Upper lobe of left lung (tissue), 6 donors: ENCODE results near the gene PRKG1. TPM values are rescaled to one million over a fixed set of nuclear protein-coding genes. Genes with fewer than 3 reads are reported as not detected.

Experiments
- ATAC-seq, 2 donors: fragments of 200-7000 bp; cut with Tn5 transposase; one replicate each; pipeline ENCODE4 v1.9.1; 2022; ENCODE audit warnings: mild to moderate bottlenecking in 2 of 2, moderate library complexity in 2 of 2; ENCODE audit not compliant: low FRiP score in 2 of 2
- DNase-seq, 2 donors: peaks; one replicate each; pipeline ENCODE4 v3.0.0-alpha.2; 2019 to 2020
- H3K27ac ChIP-seq, 4 donors: fragments of 200-600 bp; sonication (generic); one replicate each; pipeline ENCODE4 v1.5.1; 2016 to 2019
- H3K27me3 ChIP-seq, 4 donors: fragments of 200-600 bp; sonication (generic); one replicate each; pipeline ENCODE4 v1.5.1; 2017 to 2019
- H3K36me3 ChIP-seq, 4 donors: fragments of 200-600 bp; sonication (generic); one replicate each; pipeline ENCODE4 v1.5.1; 2016 to 2019
- H3K4me1 ChIP-seq, 4 donors: fragments of 200-600 bp; sonication (generic); one replicate each; pipeline ENCODE4 v1.5.1; 2018 to 2019
- H3K4me3 ChIP-seq, 4 donors: fragments of 200-600 bp; sonication (generic); one replicate each; pipeline ENCODE4 v1.5.1; 2017 to 2019; ENCODE audit warnings: mild to moderate bottlenecking in 2 of 4, moderate library complexity in 1 of 4
- H3K9me3 ChIP-seq, 4 donors: fragments of 200-600 bp; sonication (generic); one replicate each; pipeline ENCODE4 v1.5.1; 2018 to 2019
- EP300 ChIP-seq, 4 donors: sonication (generic); formaldehyde crosslinking; IDR thresholded peaks; one replicate each; pipeline ENCODE4 v1.5.1; 2017; ENCODE audit warnings: antibody characterized with exemption in 4 of 4, control low read depth in 2 of 4
- POLR2A ChIP-seq, 4 donors: fragments of 450-650 bp; IDR thresholded peaks; one replicate each; pipeline ENCODE4 v1.5.1; 2016 to 2017; ENCODE audit warnings: antibody characterized with exemption in 4 of 4, mild to moderate bottlenecking in 2 of 4
- POLR2AphosphoS5 ChIP-seq, 2 donors: sonication (generic); formaldehyde crosslinking; IDR thresholded peaks; one replicate each; pipeline ENCODE4 v1.5.1; 2017; ENCODE audit warnings: antibody characterized with exemption in 2 of 2
- WGBS, 2 donors: methylation state at CpG; one replicate each; pipeline ENCODE4 v1.1.5; 2017 to 2018; 5-methylcytosine and 5-hydroxymethylcytosine counted together
- total RNA-seq, 6 donors: library from RNA; depleted of rRNA in 4 of 6; stranded (reverse); fragments of >200 nt in 4 of 6; gene quantifications; one replicate each; pipeline versions ENCODE4 v1.1.0 to v1.2.1, GENCODE V29; 2016 to 2021
- TF ChIP-seq, protein P1 (sequence below), 6 experiments: fragments of 450-650 bp in 4 of 6; fragments of 200-600 bp in 2 of 6; sonication (generic) in 2 of 6; IDR thresholded peaks; one replicate each; pipeline ENCODE4 v1.5.1; 2016 to 2019; ENCODE audit warnings: antibody characterized with exemption in 6 of 6
- donor health status: DM: no; HTN: no; CAD: no; lungs with moderate emphysema.
- donor health status: DM: no; HTN: yes; CAD: no; lungs with severe emphysema.

PRKG1 gene
- total RNA-seq, 6 donors from 2014 or later, result 12.9 to 43.0 (median 25.0) TPM

DNA sequence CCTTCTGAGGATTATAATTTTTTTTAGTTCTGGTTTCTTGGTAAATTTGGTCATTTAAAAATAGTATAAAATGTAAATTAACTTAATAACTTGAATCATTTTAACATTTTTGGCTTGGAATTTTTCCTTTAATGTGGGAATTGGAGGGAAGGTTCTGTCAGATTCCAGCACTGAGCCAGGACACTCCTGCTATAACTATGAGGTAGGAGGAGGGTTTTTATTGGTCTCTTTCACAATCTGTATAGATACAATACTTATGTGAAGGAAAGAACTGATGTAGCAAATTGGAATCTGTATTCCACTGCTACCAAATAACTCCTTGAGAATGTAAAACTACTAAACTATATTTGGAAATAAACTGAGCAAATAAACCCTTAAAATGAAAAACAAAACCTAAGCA, 3.2 kb downstream of the PRKG1 start:
- Histone ChIP-seq H3K4me3 (no peak overlapping the region), H3K27ac (no peak overlapping the region)
- no peak for ATAC-seq

DNA sequence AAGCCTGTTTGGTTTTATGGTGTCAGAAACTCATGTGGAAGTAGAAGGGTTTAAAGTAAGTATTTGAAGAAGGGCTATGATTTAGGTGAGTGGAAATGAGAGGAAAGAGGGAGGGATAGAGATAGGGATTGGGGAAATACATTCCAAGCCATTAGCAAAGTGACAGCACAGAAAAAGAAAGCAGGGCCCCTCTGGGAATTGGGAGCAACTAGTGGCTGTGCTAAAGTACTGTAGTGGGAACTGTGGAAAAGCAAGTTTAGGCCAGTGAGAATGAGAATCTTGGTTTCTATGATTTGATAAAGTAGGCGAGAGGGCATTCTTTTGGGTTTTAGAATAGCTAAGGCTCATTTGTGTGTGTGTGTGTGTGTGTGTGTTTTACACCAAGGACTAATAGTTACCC, 5.0 kb downstream of the PRKG1 start:
- no peak overlapping the region for H3K4me3 ChIP-seq
- TF ChIP-seq, protein P1, sequence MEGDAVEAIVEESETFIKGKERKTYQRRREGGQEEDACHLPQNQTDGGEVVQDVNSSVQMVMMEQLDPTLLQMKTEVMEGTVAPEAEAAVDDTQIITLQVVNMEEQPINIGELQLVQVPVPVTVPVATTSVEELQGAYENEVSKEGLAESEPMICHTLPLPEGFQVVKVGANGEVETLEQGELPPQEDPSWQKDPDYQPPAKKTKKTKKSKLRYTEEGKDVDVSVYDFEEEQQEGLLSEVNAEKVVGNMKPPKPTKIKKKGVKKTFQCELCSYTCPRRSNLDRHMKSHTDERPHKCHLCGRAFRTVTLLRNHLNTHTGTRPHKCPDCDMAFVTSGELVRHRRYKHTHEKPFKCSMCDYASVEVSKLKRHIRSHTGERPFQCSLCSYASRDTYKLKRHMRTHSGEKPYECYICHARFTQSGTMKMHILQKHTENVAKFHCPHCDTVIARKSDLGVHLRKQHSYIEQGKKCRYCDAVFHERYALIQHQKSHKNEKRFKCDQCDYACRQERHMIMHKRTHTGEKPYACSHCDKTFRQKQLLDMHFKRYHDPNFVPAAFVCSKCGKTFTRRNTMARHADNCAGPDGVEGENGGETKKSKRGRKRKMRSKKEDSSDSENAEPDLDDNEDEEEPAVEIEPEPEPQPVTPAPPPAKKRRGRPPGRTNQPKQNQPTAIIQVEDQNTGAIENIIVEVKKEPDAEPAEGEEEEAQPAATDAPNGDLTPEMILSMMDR (IDR thresholded peaks at IDR 0.05), result no peak
- TF ChIP-seq POLR2AphosphoS5 (IDR thresholded peaks at IDR 0.05), result no peak
- no peak for TF ChIP-seq EP300 (IDR thresholded peaks at IDR 0.05)
- TF ChIP-seq POLR2A (IDR thresholded peaks at IDR 0.05), result no peak
- no peaks in the 10 kb centered on the region for H3K36me3 ChIP-seq
- H3K4me1 ChIP-seq, result peaks cover 0 to 6% (median 5%) of the 10 kb centered on the region in 4 donors
- H3K9me3 ChIP-seq, result no peaks in the 10 kb centered on the region
- ATAC-seq, result no peak
- DNase-seq, result no peak
- 63 to 79% methylated on average over 1 of the region's 1 CpG for WGBS, 2 donors
- H3K27ac ChIP-seq, result no peak overlapping the region
- H3K27me3 ChIP-seq, result no peaks in the 10 kb centered on the region

More for the DNA sequence above, 3.2 kb downstream of the PRKG1 start:
- H3K36me3 ChIP-seq, result no peaks in the 10 kb centered on the region
- peaks cover 5 to 12% (median 10%) of the 10 kb centered on the region in 4 donors for H3K4me1 ChIP-seq
- H3K27me3 ChIP-seq, result no peaks in the 10 kb centered on the region
- TF ChIP-seq, protein P1 (IDR thresholded peaks at IDR 0.05), result no peak
- TF ChIP-seq EP300 (IDR thresholded peaks at IDR 0.05) (no peak), POLR2A (IDR thresholded peaks at IDR 0.05) (no peak), POLR2AphosphoS5 (IDR thresholded peaks at IDR 0.05) (no peak)
- no peaks in the 10 kb centered on the region for H3K9me3 ChIP-seq
- no peak for DNase-seq

DNA sequence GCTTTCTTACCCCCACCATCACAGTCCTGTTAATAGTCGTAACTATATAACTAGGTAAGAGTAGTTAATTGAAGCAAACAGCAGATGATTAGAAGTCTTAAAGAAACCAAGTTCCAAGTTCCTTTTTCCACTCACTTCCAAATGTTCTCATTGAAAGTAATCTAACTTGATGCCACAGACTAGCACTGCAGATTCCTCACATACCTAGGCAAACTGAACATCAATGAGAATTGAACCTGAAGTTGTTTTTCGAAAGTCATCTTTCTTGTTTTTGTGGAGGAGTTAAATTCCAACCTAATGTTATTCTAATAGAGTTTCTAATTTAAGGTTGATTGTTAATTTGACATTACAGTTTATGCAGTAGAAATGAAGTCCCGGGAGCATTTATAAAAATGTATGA, 5.5 kb downstream of the PRKG1 start:
- H3K4me1 ChIP-seq, result peaks cover 0 to 4% (median 2%) of the 10 kb centered on the region in 4 donors
- ATAC-seq, result no peak
- no peaks in the 10 kb centered on the region for H3K9me3 ChIP-seq
- 89 to 92% methylated on average over 3 of the region's 3 CpGs for WGBS, 2 donors
- H3K4me3 ChIP-seq, result no peak overlapping the region
- H3K27me3 ChIP-seq, result no peaks in the 10 kb centered on the region
- no peaks in the 10 kb centered on the region for H3K36me3 ChIP-seq
- H3K27ac ChIP-seq, result no peak overlapping the region
- DNase-seq, result no peak
- TF ChIP-seq POLR2A (IDR thresholded peaks at IDR 0.05), result no peak

- Histone ChIP-seq H3K27ac (no peak overlapping the region), H3K4me3 (no peak overlapping the region)
- 48 to 60% methylated on average over 5 of the region's 5 CpGs for WGBS, 2 donors
These were observed 6.2 kb downstream of the PRKG1 start for GRCh38 chr10:51080311-51081006.

DNA sequence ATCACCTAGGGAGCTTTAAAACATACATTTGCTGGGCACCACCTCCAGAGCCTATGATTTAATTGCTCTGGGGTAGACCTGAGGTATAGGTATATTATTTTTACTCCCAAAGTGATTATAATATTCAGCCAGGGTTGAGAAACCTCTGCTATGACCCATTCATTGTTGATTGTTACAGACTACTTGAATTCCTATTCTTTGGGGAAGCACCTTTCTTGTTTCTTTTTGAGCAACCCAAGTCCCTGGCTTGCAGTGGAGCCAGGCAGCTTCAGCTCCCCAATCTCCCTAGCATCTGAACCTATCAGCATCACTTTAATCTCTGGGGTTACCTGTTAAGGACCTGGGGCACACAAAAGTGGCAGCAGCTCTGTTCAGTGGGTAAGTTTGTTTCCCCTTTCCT, 8.6 kb downstream of the PRKG1 start:
- Histone ChIP-seq H3K4me1 (peaks cover 0 to 4% (median 0%) of the 10 kb centered on the region in 4 donors), H3K9me3 (no peaks in the 10 kb centered on the region), H3K27me3 (no peaks in the 10 kb centered on the region), H3K36me3 (no peaks in the 10 kb centered on the region), H3K27ac (no peak overlapping the region), H3K4me3 (no peak overlapping the region)
- no peak for ATAC-seq
- TF ChIP-seq EP300 (IDR thresholded peaks at IDR 0.05) (no peak), POLR2AphosphoS5 (IDR thresholded peaks at IDR 0.05) (no peak), POLR2A (IDR thresholded peaks at IDR 0.05) (no peak)
- TF ChIP-seq, protein P1 (IDR thresholded peaks at IDR 0.05), result no peak
- no peak for DNase-seq

More at GRCh38 chr10:51080311-51081006, 6.2 kb downstream of the PRKG1 start:
- Histone ChIP-seq H3K4me1 (peaks cover 0 to 4% (median 0%) of the 10 kb centered on the region in 4 donors), H3K27me3 (no peaks in the 10 kb centered on the region), H3K36me3 (no peaks in the 10 kb centered on the region), H3K9me3 (no peaks in the 10 kb centered on the region)
- DNase-seq (no peak), ATAC-seq (no peak)
- TF ChIP-seq, protein P1 (IDR thresholded peaks at IDR 0.05), result no peak
- TF ChIP-seq POLR2AphosphoS5 (IDR thresholded peaks at IDR 0.05), result no peak
- no peak for TF ChIP-seq EP300 (IDR thresholded peaks at IDR 0.05)
- no peak for TF ChIP-seq POLR2A (IDR thresholded peaks at IDR 0.05)
